CD14-positive monocyte (primary cell): ENCODE measurements around the gene NUMB. TPM values are rescaled to one million over a fixed set of nuclear protein-coding genes. Genes with fewer than 3 reads are reported as not detected.

Experiments used
- DNase-seq, 3 donors: peaks; one replicate each; pipeline ENCODE4 v3.0.0-alpha.2; 2011 to 2022
- H2AFZ ChIP-seq: 2 replicates; pipeline ENCODE4 v1.6.0; 2012; ENCODE audit warnings: mild to moderate bottlenecking, low read depth, low read length, inconsistent platforms; ENCODE audit not compliant: insufficient read depth, poor library complexity, severe bottlenecking
- H3K27ac ChIP-seq, 2 donors: 1 replicate in 1 of 2; 2 replicates in 1 of 2; pipeline ENCODE4 v1.5.1; 2012 to 2013; ENCODE audit warnings: low read length in 2 of 2, control low read depth in 1 of 2, inconsistent platforms in 1 of 2, low read depth in 1 of 2, mild to moderate bottlenecking in 1 of 2
- H3K27me3 ChIP-seq, 2 donors: one replicate each; pipeline versions ENCODE4 v1.6.0 to v1.6.1; 2011 to 2013; ENCODE audit warnings: low read length in 2 of 2; ENCODE audit not compliant: control insufficient read depth in 2 of 2, insufficient read depth in 2 of 2
- H3K36me3 ChIP-seq, 2 donors: replicated peaks in 1 of 2; 1 replicate in 1 of 2; 2 replicates in 1 of 2; pipeline versions ENCODE4 v1.5.1 to v1.6.1; 2012 to 2013; ENCODE audit warnings: low read length in 2 of 2, control low read depth in 1 of 2, inconsistent platforms in 1 of 2, mild to moderate bottlenecking in 1 of 2; ENCODE audit not compliant: insufficient read depth in 2 of 2, control insufficient read depth in 1 of 2
- H3K4me1 ChIP-seq, 2 donors: 1 replicate in 1 of 2; 2 replicates in 1 of 2; pipeline versions ENCODE4 v1.5.1 to v1.6.1; 2012 to 2013; ENCODE audit warnings: low read length in 2 of 2, control low read depth in 1 of 2, inconsistent platforms in 1 of 2, mild to moderate bottlenecking in 1 of 2, moderate library complexity in 1 of 2; ENCODE audit not compliant: insufficient read depth in 2 of 2, control insufficient read depth in 1 of 2
- H3K4me2 ChIP-seq: replicated peaks from 2 replicates; pipeline ENCODE3; 2012; ENCODE audit warnings: low read length, moderate library complexity, mild to moderate bottlenecking; ENCODE audit not compliant: poor library complexity, severe bottlenecking; ENCODE audit errors: extremely low read depth
- H3K4me3 ChIP-seq, 3 experiments: fragments of 200-600 bp in 1 of 3; sonication (generic) in 1 of 3; replicated peaks in 1 of 3; 1 replicate in 2 of 3; 2 replicates in 1 of 3; pipeline ENCODE4 v1.5.1; 2011 to 2013; ENCODE audit warnings: low read length in 3 of 3, mild to moderate bottlenecking in 3 of 3, control low read depth in 2 of 3, low read depth in 2 of 3, inconsistent platforms in 1 of 3, moderate library complexity in 1 of 3
- H3K79me2 ChIP-seq: 2 replicates; pipeline ENCODE4 v1.6.0; 2012; ENCODE audit warnings: mild to moderate bottlenecking, control low read depth, inconsistent platforms, low read length, moderate library complexity; ENCODE audit not compliant: insufficient read depth
- H3K9ac ChIP-seq: 2 replicates; pipeline ENCODE4 v1.6.0; 2017; ENCODE audit warnings: low read length, mild to moderate bottlenecking; ENCODE audit not compliant: insufficient read depth, poor library complexity, severe bottlenecking
- H3K9me3 ChIP-seq, 2 donors: replicated peaks in 1 of 2; 1 replicate in 1 of 2; 2 replicates in 1 of 2; pipeline versions ENCODE4 v1.5.1 to v1.6.1; 2012 to 2013; ENCODE audit warnings: low read length in 2 of 2, control low read depth in 1 of 2; ENCODE audit not compliant: control insufficient read depth in 1 of 2, insufficient read depth in 1 of 2
- H4K20me1 ChIP-seq: 2 replicates; pipeline ENCODE4 v1.6.0; 2012; ENCODE audit warnings: mild to moderate bottlenecking, low read length, control low read depth, moderate library complexity; ENCODE audit not compliant: insufficient read depth
- H3K27ac Mint-ChIP-seq, 7 donors: one replicate each; pipeline ENCODE4 v1.8.0; 2020; ENCODE audit warnings: mild to moderate bottlenecking in 7 of 7, mixed read lengths in 7 of 7, moderate library complexity in 6 of 7, inconsistent platforms in 2 of 7
- H3K27me3 Mint-ChIP-seq, 3 donors: one replicate each; pipeline ENCODE4 v1.8.0; 2021 to 2022; ENCODE audit warnings: low read depth in 3 of 3, mild to moderate bottlenecking in 3 of 3, mixed read lengths in 3 of 3, moderate library complexity in 3 of 3, inconsistent platforms in 1 of 3
- H3K36me3 Mint-ChIP-seq, 2 donors: one replicate each; pipeline ENCODE4 v1.8.0; 2020; ENCODE audit warnings: mixed read lengths in 2 of 2, inconsistent platforms in 1 of 2, mild to moderate bottlenecking in 1 of 2
- H3K4me1 Mint-ChIP-seq: one replicate; pipeline ENCODE4 v1.8.0; 2020; ENCODE audit warnings: mild to moderate bottlenecking, mixed read lengths
- H3K4me3 Mint-ChIP-seq, 2 donors: one replicate each; pipeline ENCODE4 v1.8.0; 2020; ENCODE audit warnings: mild to moderate bottlenecking in 2 of 2, mixed read lengths in 2 of 2, moderate library complexity in 1 of 2
- H3K9me3 Mint-ChIP-seq, 7 donors: one replicate each; pipeline ENCODE4 v1.8.0; 2020 to 2022; ENCODE audit warnings: mixed read lengths in 7 of 7, mild to moderate bottlenecking in 6 of 7, moderate library complexity in 6 of 7, inconsistent platforms in 2 of 7
- WGBS: methylation state at CpG from one replicate; pipeline ENCODE4 v1.1.5; 2013; ENCODE audit warnings: missing lambda C conversion rate; ENCODE audit not compliant: insufficient coverage; 5-methylcytosine and 5-hydroxymethylcytosine counted together
- intact Hi-C, 2 donors: fragments of 100-400 bp; cut with micrococcal nuclease; formaldehyde crosslinking; loops; one replicate each; pipeline versions ENCODE4 v1.15.0 to v1.15.1; 2023
- polyA plus RNA-seq, 3 donors: library from polyadenylated mRNA; depleted of rRNA in 1 of 3; unstranded in 2 of 3; stranded (reverse) in 1 of 3; fragments of 300-500 nt in 2 of 3; fragments of >200 nt in 1 of 3; fragmentation: Illumina TruSeq in 2 of 3; gene quantifications; 1 replicate in 2 of 3; 2 replicates in 1 of 3; pipeline ENCODE4 v1.2.3, GENCODE V29; 2012 to 2021
- TF ChIP-seq, protein P1 (sequence below): fragments of 200-600 bp; IDR thresholded peaks from one replicate; pipeline ENCODE4 v1.8.0; 2022; ENCODE audit warnings: antibody characterized with exemption, mild to moderate bottlenecking

NUMB gene
- polyA plus RNA-seq, 3 donors = 83.4 to 223 (median 126) TPM

DNA sequence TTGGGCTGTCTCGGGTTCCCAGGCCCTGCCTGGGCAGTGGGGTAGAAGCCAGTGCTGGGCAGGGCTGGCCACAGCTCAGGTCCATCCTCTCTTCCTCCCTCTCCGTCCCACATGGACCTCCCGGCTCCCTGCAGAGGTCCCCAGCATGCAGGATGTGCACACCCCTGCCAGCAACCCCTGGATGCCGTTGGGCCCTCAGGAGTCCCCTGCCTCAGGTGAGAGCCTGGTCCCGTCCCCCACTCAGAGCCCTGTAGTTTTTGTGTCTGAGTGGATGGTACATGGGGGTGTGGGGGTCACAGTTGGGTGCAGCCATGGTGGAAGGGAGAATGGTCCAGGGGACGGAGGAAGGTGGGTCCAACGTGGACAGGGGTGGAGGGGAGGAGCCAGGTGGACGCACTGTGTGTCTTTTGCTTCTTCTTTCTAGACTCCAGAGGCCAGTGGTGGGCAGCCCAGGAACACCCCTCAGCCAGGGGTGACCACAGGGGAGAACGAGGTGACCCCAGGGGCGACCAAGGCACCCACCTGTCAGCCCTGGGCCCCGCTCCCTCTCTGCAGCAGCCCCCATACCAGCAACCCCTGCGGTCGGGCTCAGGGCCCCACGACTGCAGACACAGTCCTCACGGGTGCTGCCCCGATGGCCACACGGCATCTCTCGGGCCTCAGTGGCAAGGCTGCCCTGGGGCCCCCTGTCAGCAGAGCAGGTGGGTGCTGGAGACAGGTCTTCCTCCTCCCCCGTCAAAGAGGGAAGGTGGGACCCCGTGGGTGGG lies 199.3 kb downstream of the NUMB start:
- Histone ChIP-seq H3K27me3 (no peaks in the 10 kb centered on the region), H3K4me1 (no peaks in the 10 kb centered on the region), H3K4me2 (no peak overlapping the region), H3K9ac (no peak overlapping the region), H3K79me2 (no peaks in the 10 kb centered on the region), H3K4me3 (no peak overlapping the region), H3K27ac (no peak overlapping the region), H4K20me1 (no peaks in the 10 kb centered on the region), H2AFZ (no peak overlapping the region), H3K9me3 (no peaks in the 10 kb centered on the region), H3K36me3 (no peaks in the 10 kb centered on the region)
- intact Hi-C loops = no loop called here
- no peak for DNase-seq
- Mint-ChIP-seq H3K4me1 (no peaks in the 10 kb centered on the region), H3K4me3 (no peak overlapping the region), H3K27me3 (peaks cover 1 to 2% (median 2%) of the 10 kb centered on the region in 3 donors), H3K36me3 (no peaks in the 10 kb centered on the region), H3K27ac (peak overlapping the region in 1 of 7 donors; percentile 25), H3K9me3 (peaks cover 0 to 2% (median 0%) of the 10 kb centered on the region in 7 donors)
- TF ChIP-seq, protein P1, sequence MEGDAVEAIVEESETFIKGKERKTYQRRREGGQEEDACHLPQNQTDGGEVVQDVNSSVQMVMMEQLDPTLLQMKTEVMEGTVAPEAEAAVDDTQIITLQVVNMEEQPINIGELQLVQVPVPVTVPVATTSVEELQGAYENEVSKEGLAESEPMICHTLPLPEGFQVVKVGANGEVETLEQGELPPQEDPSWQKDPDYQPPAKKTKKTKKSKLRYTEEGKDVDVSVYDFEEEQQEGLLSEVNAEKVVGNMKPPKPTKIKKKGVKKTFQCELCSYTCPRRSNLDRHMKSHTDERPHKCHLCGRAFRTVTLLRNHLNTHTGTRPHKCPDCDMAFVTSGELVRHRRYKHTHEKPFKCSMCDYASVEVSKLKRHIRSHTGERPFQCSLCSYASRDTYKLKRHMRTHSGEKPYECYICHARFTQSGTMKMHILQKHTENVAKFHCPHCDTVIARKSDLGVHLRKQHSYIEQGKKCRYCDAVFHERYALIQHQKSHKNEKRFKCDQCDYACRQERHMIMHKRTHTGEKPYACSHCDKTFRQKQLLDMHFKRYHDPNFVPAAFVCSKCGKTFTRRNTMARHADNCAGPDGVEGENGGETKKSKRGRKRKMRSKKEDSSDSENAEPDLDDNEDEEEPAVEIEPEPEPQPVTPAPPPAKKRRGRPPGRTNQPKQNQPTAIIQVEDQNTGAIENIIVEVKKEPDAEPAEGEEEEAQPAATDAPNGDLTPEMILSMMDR = no peak
- 98% methylated on average over 18 of the region's 20 CpGs for WGBS

DNA sequence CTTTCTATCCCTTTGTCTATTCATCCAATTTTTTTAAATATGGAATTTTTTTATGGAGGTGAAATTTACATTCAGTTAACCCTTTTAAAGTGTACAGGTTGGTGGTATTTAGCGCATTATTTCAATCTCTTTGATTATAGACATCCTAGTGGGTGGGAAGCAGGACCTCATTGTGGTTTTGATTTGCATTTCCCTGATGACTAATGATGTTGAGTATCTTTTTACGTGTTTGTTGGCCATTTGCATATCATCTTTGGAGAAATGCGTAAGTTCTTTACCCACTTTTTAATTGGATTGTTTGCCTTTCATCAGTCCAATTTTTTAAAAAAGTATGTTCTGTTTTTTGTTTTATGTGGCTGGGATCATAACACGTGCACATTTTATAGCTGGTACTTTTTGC lies 200.3 kb downstream of the NUMB start:
- Histone ChIP-seq H3K27me3 (no peaks in the 10 kb centered on the region), H4K20me1 (no peaks in the 10 kb centered on the region), H3K4me3 (no peak overlapping the region), H3K4me1 (no peaks in the 10 kb centered on the region), H3K27ac (no peak overlapping the region), H2AFZ (no peak overlapping the region), H3K36me3 (no peaks in the 10 kb centered on the region), H3K9ac (no peak overlapping the region), H3K79me2 (no peaks in the 10 kb centered on the region), H3K9me3 (no peaks in the 10 kb centered on the region), H3K4me2 (no peak overlapping the region)
- no peak overlapping the region for H3K27ac Mint-ChIP-seq
- H3K36me3 Mint-ChIP-seq = no peaks in the 10 kb centered on the region
- H3K4me1 Mint-ChIP-seq = no peaks in the 10 kb centered on the region
- intact Hi-C loops = no loop called here
- 83% methylated on average over 1 of the region's 4 CpGs for WGBS
- H3K27me3 Mint-ChIP-seq = peaks cover 1 to 2% (median 2%) of the 10 kb centered on the region in 3 donors
- DNase-seq = no peak
- no peak overlapping the region for H3K4me3 Mint-ChIP-seq
- H3K9me3 Mint-ChIP-seq = peaks cover 0 to 2% (median 0%) of the 10 kb centered on the region in 7 donors
- TF ChIP-seq, protein P1 = no peak
